Lung (tissue), 12 donors: ENCODE data around the gene PARVA. TPM values are rescaled to one million over a fixed set of nuclear protein-coding genes. Genes with fewer than 3 reads are reported as not detected.

Source experiments
- ATAC-seq: fragments of 200-7000 bp; cut with Tn5 transposase; one replicate; pipeline ENCODE4 v1.9.1; 2020; ENCODE audit warnings: moderate number of reproducible peaks; ENCODE audit not compliant: insufficient read depth, low FRiP score
- DNase-seq, 3 donors: peaks; one replicate each; pipeline ENCODE4 v3.0.0-alpha.2; 2013 to 2017
- H3K27ac ChIP-seq, 2 donors: one replicate each; pipeline ENCODE4 v1.5.1; 2013; ENCODE audit warnings: mild to moderate bottlenecking in 2 of 2, moderate library complexity in 2 of 2, control low read depth in 1 of 2, inconsistent platforms in 1 of 2, low read depth in 1 of 2, low read length in 1 of 2
- H3K27me3 ChIP-seq, 3 donors: one replicate each; pipeline ENCODE4 v1.5.1; 2013; ENCODE audit warnings: low read length in 2 of 3; ENCODE audit not compliant: control insufficient read depth in 3 of 3, insufficient read depth in 3 of 3
- H3K36me3 ChIP-seq, 4 donors: one replicate each; pipeline ENCODE4 v1.5.1; 2013; ENCODE audit warnings: low read length in 4 of 4, mild to moderate bottlenecking in 1 of 4, moderate library complexity in 1 of 4; ENCODE audit not compliant: control insufficient read depth in 4 of 4, insufficient read depth in 4 of 4
- H3K4me1 ChIP-seq, 5 donors: one replicate each; pipeline ENCODE4 v1.5.1; 2013; ENCODE audit warnings: low read length in 5 of 5, mild to moderate bottlenecking in 2 of 5, moderate library complexity in 1 of 5; ENCODE audit not compliant: control insufficient read depth in 5 of 5, insufficient read depth in 5 of 5
- H3K4me3 ChIP-seq: one replicate; pipeline ENCODE4 v1.5.1; 2013; ENCODE audit warnings: mild to moderate bottlenecking, control low read depth, moderate library complexity
- H3K9ac ChIP-seq, 2 donors: one replicate each; pipeline ENCODE4 v1.5.1; 2013; ENCODE audit warnings: low read length in 2 of 2, control low read depth in 1 of 2; ENCODE audit not compliant: insufficient read depth in 1 of 2
- H3K9me3 ChIP-seq, 4 donors: one replicate each; pipeline ENCODE4 v1.5.1; 2013; ENCODE audit warnings: low read length in 3 of 4, mild to moderate bottlenecking in 1 of 4, moderate library complexity in 1 of 4; ENCODE audit not compliant: control insufficient read depth in 4 of 4, insufficient read depth in 3 of 4
- WGBS, 2 donors: extraction: QIAGEN DNeasy Blood & Tissue Kit; methylation state at CpG; one replicate each; pipeline ENCODE4 v1.1.7; 2013; 5-methylcytosine and 5-hydroxymethylcytosine counted together
- polyA plus RNA-seq, 2 donors: library from polyadenylated mRNA; stranded (reverse); fragments of 200-250 nt; gene quantifications; one replicate each; pipeline ENCODE4 v1.2.1, GENCODE V29; 2013
- total RNA-seq, 2 donors: library from RNA; depleted of rRNA in 1 of 2; stranded (reverse); fragments of >200 nt in 1 of 2; gene quantifications; one replicate each; pipeline ENCODE4 v1.2.1, GENCODE V29; 2014 to 2021
- TF ChIP-seq, protein P1 (sequence below): IDR thresholded peaks from 2 replicates; pipeline ENCODE4 v1.5.1; 2012; ENCODE audit warnings: mild to moderate bottlenecking; ENCODE audit errors: control extremely low read depth, extremely low read depth
- donor health status: control.
- donor health status: control.
- donor health status: Bipolar disorder and iron deficiency.
- donor health status: healthy.
- donor health status: DM: yes; HTN: yes; CAD: no.

The PARVA gene
- total and polyA plus RNA-seq, 4 donors = 19.9 to 71.6 (median 36.2) TPM

DNA sequence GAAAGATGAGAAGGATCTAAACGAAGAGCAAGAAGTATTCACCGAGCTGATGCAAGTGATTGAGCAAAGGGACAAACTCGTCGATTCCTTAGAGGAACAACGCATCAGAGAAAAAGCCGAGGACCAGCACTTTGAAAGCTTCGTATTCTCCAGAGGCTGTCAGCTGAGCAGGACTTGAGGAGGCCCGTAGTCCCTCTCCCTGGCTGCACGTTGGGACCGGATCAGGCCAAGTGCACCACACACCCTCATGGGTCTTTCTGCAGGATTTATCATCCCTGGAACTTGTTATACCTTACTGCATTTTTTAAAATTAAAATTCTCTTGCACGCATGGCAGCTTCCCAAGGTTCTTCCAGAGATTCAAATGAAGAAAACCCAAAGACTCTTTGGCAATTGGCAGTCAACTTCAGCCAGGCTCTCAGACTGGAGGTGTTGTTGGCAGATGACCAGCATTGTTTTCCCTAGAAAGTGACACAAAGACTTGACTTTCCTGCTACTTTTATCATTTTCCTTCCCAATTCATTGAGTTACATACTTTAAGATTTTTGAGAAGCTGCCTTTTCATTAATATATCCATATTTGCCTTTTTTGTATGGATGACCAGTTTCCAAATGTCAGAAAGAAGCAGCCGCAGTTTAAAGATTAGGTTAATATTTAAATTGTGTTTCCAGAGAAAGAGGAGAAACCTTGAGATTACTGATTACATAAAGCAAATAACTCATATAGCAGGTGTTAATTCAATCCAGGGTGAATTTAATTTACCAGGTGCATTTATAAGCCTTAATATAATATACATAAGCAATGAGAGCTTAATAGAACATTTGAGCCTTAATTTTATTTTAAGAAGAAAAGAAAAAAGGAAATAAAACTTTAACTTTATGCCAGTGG lies 18.8 kb upstream of the PARVA start:
- ATAC-seq = no peak
- whole genome bisulfite sequencing, 2 donors = 90 to 92% methylated on average over 12 of the region's 12 CpGs

DNA sequence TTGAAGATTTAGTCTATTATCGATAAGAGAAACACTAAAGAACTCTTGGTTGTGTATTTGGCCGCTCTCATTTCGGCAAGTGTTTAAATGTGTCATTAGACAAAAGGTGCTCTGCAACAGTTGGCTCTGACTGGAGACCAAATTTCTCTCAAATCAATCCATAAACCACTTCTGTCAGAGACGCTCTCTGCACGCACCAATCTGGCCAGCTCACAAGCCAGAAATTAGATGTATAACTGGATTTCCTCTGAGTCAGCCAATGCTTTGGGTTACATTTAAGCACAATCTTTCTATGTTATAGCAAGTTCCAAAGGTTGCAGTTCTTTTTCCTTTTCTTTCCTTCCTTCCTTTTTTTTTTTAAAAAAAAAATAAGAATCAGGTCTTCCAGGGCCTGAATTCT lies 17.6 kb upstream of the PARVA start:
- DNase-seq = no peak
- Histone ChIP-seq H3K36me3 (peaks cover 0 to 1% (median 0%) of the 10 kb centered on the region in 4 donors), H3K27ac (no peak overlapping the region), H3K27me3 (no peaks in the 10 kb centered on the region), H3K9ac (no peak overlapping the region), H3K9me3 (no peaks in the 10 kb centered on the region), H3K4me1 (no peaks in the 10 kb centered on the region), H3K4me3 (no peak overlapping the region)
- TF ChIP-seq, protein P1, sequence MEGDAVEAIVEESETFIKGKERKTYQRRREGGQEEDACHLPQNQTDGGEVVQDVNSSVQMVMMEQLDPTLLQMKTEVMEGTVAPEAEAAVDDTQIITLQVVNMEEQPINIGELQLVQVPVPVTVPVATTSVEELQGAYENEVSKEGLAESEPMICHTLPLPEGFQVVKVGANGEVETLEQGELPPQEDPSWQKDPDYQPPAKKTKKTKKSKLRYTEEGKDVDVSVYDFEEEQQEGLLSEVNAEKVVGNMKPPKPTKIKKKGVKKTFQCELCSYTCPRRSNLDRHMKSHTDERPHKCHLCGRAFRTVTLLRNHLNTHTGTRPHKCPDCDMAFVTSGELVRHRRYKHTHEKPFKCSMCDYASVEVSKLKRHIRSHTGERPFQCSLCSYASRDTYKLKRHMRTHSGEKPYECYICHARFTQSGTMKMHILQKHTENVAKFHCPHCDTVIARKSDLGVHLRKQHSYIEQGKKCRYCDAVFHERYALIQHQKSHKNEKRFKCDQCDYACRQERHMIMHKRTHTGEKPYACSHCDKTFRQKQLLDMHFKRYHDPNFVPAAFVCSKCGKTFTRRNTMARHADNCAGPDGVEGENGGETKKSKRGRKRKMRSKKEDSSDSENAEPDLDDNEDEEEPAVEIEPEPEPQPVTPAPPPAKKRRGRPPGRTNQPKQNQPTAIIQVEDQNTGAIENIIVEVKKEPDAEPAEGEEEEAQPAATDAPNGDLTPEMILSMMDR = no peak
- 96 to 98% methylated on average over 5 of the region's 5 CpGs for WGBS, 2 donors
- ATAC-seq = no peak

More for the DNA sequence above, 18.8 kb upstream of the PARVA start:
- DNase-seq = no peak
- Histone ChIP-seq H3K27me3 (no peaks in the 10 kb centered on the region), H3K4me3 (no peak overlapping the region), H3K4me1 (no peaks in the 10 kb centered on the region), H3K9me3 (no peaks in the 10 kb centered on the region), H3K36me3 (peaks cover 0 to 2% (median 0%) of the 10 kb centered on the region in 4 donors), H3K9ac (no peak overlapping the region), H3K27ac (no peak overlapping the region)
- TF ChIP-seq, protein P1 = no peak

DNA sequence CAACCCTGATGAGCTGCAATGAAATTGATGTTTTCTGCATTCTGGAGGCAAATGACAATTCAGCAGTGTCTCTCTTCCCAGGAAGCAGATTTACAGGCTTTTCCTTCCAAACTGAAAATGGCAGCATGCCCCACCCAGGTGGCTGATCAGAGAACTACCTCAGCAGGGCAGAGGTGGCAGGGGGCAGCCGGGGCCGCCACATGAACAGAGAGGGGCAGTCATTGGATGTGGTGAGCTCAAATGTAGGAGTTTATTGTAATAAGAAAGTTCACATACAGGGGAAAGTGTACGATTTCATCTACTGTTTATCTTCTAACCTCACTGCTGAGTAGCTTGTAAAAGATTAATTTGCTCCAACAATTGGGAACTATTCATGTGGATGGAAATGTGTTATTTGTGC lies 15.7 kb upstream of the PARVA start:
- no peak overlapping the region for H3K4me3 ChIP-seq
- no peaks in the 10 kb centered on the region for H3K36me3 ChIP-seq
- ATAC-seq (no peak), DNase-seq (peak in 2 of 3 donors; percentile 11 to 22)
- no peak overlapping the region for H3K27ac ChIP-seq
- peaks cover 0 to 7% (median 0%) of the 10 kb centered on the region in 5 donors for H3K4me1 ChIP-seq
- H3K9ac ChIP-seq = no peak overlapping the region
- H3K27me3 ChIP-seq = no peaks in the 10 kb centered on the region
- no peaks in the 10 kb centered on the region for H3K9me3 ChIP-seq
- 76 to 83% methylated on average over 3 of the region's 3 CpGs for WGBS, 2 donors
- TF ChIP-seq, protein P1 = no peak
